GM04504 (cell line): ENCODE results near the gene TSSK3.

Source experiments
- DNase-seq: peaks from one replicate; pipeline ENCODE4 v3.0.0-alpha.2; 2012; ENCODE audit warnings: low read depth

The TSSK3 gene

DNA sequence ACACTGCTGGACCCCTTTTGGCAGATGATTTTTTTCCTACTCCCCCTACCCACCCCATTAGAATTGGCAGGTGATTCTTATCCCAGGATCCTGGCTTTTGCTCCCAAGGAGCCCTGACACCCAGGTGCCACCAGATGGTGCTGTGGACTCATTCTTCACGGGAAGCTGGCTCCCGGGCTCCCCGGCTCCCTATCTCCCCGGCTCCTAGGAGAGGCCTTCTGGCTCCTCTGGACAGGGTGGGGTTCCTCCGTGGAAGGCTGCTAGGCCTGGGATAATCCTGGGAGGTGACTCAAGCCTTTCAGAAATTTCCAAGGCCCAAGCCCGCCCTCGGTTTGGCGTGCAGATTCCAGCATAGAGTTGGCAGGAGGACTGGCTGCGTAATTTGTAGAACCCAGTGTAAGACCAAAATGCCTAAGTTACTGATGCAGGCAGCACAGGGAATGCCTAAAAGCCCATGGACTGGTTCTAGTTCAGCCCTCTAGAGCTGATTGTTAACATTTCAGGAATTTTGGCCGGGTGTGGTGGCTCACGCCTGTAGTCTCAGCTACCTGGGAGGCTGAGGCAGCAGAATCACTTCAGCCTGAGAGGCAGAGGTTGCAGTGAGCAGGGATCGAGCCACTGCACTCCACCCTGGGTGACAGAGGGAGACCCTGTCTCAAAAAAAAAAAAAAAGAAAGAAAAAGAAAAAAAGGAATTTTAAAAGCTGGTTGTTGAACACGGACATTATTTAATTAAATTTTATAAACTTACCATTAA is 38.7 kb downstream of the TSSK3 start:
- peak; percentile 95 for DNase-seq

DNA sequence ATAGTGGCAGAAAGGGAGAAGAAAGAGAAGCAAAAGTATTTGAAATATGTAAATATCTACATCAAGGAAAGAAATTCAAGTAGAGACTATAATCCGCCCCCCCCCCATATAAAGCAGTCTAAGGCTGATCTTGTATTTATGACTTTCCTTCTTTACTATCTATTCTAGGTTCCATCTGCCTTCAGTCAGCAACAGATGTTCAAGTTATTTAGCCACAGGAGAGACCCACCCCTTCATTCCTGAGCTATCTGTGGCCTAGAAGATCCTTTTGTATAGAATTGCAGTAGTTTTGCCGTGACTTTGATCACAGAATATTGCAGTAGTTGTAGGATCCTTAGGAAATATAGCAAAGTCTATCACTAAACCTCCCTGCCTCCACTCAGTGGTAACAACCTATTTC is 42.6 kb downstream of the TSSK3 start:
- peak; percentile 21 for DNase-seq

DNA sequence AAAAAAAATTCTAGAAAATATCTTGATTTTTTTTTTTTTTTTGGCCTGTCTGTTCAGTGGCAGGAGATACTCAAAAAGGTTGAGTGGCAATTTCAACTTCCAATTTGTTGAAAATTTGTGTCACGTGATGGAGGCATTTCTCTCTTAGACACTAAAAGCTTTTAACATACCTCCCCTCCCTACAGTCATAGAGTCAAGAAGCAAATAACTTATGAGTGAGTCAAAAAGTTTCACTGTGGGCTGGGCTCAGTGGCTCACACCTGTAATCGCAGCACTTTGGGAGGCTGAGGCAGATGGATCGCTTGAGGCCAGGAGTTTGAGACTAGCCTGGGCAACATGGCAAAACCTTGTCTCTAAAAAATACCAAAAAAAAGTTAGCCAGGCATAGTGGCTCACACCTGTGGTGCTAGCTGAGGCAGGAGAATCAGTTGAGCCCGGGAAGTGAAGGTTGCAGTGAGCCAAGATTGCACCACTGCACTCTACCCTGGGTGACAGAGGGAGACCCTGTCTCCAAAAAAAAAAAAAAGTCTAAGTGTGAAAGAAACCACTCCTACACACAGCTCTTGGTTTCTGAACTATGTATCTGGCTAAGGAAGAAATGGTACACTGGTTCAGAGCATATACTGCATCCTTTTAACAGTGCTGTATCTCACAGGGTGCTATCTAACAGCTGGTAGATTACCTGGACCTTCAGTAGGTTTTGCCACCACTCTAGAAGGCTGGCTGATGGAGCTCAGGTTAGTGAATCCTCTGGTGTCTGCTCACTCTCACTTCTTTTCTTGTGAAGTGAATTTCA is 43.5 kb downstream of the TSSK3 start:
- no peak for DNase-seq

DNA sequence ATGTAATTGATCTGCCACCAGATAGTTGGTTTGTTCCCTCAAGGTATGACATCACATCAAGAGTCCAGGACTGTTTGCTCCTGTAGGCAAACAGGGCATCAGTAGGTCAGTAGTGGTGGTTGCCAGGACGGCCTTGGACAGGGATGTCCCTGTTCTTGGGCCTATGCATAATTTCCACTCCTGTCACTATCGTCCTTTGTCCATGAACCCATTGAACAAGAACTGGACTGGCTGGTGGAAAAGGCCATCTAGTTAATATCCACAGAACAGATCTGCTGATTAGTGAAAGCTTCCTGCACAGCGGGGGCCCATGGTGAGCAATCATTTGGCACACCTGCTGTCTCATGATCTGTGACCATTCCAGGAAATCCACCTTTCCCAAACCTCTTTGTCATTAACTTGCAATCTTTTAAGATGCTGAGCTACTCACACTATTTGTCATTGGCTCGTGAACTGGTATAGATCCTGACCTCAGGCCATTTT is 44.3 kb downstream of the TSSK3 start:
- no peak for DNase-seq

DNA sequence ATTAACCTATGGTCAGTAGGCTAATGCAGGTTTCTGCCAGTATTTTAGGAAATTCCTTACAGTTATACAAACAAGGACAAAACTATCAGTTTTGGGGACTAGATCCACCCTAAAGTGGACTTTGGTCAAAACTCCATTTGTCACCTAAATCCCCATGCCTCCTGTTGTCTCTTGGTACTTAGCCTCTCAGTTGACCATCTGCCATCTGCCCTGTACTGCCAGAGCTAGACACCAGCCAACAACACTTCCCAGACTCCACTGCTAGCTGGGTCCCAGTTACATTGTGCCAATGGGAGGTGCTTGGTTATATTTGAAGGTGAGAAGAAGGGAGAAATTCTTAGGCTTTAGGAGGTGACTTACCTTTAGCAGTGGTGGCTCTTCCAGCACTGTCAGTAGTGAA is 48.9 kb downstream of the TSSK3 start:
- DNase-seq, result no peak

DNA sequence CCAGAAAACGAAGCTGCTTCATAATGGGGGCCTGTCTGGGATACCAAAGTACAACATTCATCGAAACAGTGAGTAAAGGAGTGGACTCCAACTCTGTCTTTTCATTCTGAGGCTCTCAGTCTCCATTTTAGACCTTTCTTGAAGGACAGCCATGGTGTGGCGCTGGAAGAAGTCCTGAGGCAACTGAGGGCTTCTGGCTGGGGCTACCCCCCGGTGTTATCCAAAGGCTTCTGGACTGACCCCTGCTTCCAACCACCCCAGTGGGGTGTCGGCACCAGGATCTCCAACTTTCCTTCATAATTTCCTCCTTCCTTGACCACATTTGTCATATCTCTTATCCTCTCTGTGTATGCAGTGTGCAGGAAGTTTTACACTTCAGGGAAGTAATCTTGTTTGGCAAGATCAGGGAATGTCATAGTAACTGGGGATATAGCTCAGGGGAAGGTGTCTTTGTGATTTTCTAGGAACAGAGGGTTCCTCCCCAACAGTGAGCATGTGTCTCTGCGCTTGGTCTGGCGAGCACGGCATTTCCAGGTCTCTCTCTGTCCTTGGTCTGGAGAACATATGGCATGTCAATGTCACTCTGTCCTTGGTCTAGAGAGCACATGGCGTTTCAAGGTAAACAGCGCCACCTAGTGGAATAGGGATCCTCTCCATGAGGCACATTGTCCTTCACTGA is 51.3 kb downstream of the TSSK3 start:
- DNase-seq, result peak; percentile 50
